HL-60 (cell line): ENCODE data around the gene C11orf54.
A peak's percentile ranks its signal among the peaks of the same experiment; 100 is the strongest.

ENCODE experiments used
- DNase-seq, 2 experiments: peaks; one replicate each; pipeline ENCODE4 v3.0.0-alpha.2; 2010 to 2020; ENCODE audit warnings: low read depth in 1 of 2, low spot score in 1 of 2
- H3K27ac ChIP-seq: fragments of 250-450 bp; sonication (Bioruptor Pico); replicated peaks from 2 replicates; pipeline ENCODE4 v1.5.1; 2020; ENCODE audit warnings: mild to moderate bottlenecking, moderate library complexity
- H3K27me3 ChIP-seq: fragments of 250-450 bp; sonication (Bioruptor Pico); 2 replicates; pipeline ENCODE4 v1.5.1; 2021; ENCODE audit warnings: mild to moderate bottlenecking, moderate library complexity; ENCODE audit not compliant: insufficient read depth, poor library complexity, severe bottlenecking
- H3K4me3 ChIP-seq: replicated peaks from 2 replicates; pipeline ENCODE4 v1.5.1; 2011; ENCODE audit warnings: mild to moderate bottlenecking, control low read depth, low read length; ENCODE audit not compliant: insufficient read depth
- GABPA ChIP-seq: IDR thresholded peaks from 2 replicates; pipeline ENCODE4 v1.6.1; 2012; ENCODE audit warnings: low read depth
- POLR2AphosphoS5 ChIP-seq: IDR thresholded peaks from 2 replicates; pipeline ENCODE4 v1.6.1; 2012; ENCODE audit warnings: low read depth
- SPI1 ChIP-seq: IDR thresholded peaks from 2 replicates; pipeline ENCODE4 v1.6.1; 2012; ENCODE audit warnings: low read depth, mild to moderate bottlenecking, borderline replicate concordance
- long read RNA-seq: library from polyadenylated mRNA; unstranded; transcript quantifications from one replicate; pipeline ENCODE4 v2.0.0, GENCODE V29; 2020
- TF ChIP-seq, protein P1 (sequence below): IDR thresholded peaks from one replicate; pipeline ENCODE4 v1.5.1; 2011; ENCODE audit warnings: low read length, control low read depth, inconsistent platforms; ENCODE audit not compliant: insufficient read depth
- TF ChIP-seq, protein P2 (sequence below): IDR thresholded peaks from 2 replicates; pipeline ENCODE4 v1.6.1; 2012; ENCODE audit warnings: low read depth; ENCODE audit not compliant: insufficient replicate concordance

The C11orf54 gene
- long read RNA-seq, transcript C11orf54-202 (9 exons, 1,733 nt): major isoform, 50 of 123 reads
- long read RNA-seq, transcript C11orf54-214 (8 exons, 2,442 nt): minor isoform, 9 of 123 reads
- long read RNA-seq, transcript C11orf54-215 (8 exons, 2,417 nt): minor isoform, 8 of 123 reads
- long read RNA-seq, transcript C11orf54-201 (9 exons, 2,522 nt): minor isoform, 17 of 123 reads
- long read RNA-seq, partial matches to known transcripts: 5 of 123 reads
- long read RNA-seq, other reads (novel, unspliced or antisense): 33 of 123 reads

DNA sequence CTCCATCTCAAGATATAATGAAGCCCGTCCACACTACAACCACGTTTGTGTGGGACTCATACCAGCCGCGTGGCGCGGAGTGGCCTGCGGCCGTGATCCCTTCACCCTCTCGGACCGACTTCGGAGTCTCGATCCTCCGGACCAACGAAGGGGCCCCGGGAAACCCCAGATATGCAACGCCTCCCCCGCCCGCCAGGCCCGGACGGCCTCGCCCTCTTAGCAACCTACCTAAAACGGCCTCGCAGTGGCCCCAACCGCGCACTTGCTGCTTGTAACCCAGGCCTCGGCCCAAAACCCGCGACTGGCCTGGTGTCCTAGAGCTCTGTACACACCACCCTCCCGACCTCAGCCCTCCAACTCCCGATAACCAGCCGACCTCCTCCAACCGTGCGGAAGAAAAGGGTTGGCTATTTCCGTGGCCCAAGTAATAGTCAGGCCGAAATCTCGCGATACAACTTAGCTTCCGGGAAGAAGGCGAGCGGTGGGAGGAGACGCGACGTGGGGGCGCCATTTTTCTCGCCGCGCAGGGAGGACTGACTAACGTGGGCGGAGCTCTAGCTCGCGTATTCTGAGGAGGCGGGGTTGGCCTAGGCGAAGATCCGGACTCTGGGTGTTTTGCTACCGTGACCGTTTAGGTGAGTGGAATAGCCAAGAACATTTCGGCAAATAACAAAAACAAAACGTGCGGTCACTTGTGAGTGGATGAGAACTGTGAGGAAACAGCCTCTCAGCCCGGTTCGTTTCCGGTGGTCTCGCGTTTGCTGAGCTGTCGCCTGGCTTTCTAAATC lies at the start of gene C11orf54, which contains the start of gene TAF1D:
C11orf54 (plus strand) TSS at position 579 of the 788 bp plus-strand sequence. CDS start 5,722 bp downstream, outside the sequence.
TAF1D (minus strand) TSS at position 402 of the 788 bp plus-strand sequence. CDS start 2,191 bp downstream, outside the sequence.
- peak; percentile 91 to 98 for DNase-seq
- Histone ChIP-seq H3K27me3 (no peaks in the 10 kb centered on the region), H3K27ac (peak within 1 kb of the TSS; percentile 98), H3K4me3 (peak within 1 kb of the TSS; percentile 90)
- TF ChIP-seq POLR2AphosphoS5: peak; percentile 97
- no peak for TF ChIP-seq SPI1
- TF ChIP-seq, protein P1, sequence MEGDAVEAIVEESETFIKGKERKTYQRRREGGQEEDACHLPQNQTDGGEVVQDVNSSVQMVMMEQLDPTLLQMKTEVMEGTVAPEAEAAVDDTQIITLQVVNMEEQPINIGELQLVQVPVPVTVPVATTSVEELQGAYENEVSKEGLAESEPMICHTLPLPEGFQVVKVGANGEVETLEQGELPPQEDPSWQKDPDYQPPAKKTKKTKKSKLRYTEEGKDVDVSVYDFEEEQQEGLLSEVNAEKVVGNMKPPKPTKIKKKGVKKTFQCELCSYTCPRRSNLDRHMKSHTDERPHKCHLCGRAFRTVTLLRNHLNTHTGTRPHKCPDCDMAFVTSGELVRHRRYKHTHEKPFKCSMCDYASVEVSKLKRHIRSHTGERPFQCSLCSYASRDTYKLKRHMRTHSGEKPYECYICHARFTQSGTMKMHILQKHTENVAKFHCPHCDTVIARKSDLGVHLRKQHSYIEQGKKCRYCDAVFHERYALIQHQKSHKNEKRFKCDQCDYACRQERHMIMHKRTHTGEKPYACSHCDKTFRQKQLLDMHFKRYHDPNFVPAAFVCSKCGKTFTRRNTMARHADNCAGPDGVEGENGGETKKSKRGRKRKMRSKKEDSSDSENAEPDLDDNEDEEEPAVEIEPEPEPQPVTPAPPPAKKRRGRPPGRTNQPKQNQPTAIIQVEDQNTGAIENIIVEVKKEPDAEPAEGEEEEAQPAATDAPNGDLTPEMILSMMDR: no peak
- TF ChIP-seq, protein P2, sequence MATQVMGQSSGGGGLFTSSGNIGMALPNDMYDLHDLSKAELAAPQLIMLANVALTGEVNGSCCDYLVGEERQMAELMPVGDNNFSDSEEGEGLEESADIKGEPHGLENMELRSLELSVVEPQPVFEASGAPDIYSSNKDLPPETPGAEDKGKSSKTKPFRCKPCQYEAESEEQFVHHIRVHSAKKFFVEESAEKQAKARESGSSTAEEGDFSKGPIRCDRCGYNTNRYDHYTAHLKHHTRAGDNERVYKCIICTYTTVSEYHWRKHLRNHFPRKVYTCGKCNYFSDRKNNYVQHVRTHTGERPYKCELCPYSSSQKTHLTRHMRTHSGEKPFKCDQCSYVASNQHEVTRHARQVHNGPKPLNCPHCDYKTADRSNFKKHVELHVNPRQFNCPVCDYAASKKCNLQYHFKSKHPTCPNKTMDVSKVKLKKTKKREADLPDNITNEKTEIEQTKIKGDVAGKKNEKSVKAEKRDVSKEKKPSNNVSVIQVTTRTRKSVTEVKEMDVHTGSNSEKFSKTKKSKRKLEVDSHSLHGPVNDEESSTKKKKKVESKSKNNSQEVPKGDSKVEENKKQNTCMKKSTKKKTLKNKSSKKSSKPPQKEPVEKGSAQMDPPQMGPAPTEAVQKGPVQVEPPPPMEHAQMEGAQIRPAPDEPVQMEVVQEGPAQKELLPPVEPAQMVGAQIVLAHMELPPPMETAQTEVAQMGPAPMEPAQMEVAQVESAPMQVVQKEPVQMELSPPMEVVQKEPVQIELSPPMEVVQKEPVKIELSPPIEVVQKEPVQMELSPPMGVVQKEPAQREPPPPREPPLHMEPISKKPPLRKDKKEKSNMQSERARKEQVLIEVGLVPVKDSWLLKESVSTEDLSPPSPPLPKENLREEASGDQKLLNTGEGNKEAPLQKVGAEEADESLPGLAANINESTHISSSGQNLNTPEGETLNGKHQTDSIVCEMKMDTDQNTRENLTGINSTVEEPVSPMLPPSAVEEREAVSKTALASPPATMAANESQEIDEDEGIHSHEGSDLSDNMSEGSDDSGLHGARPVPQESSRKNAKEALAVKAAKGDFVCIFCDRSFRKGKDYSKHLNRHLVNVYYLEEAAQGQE: peak; percentile 77
- TF ChIP-seq GABPA: no peak

DNA sequence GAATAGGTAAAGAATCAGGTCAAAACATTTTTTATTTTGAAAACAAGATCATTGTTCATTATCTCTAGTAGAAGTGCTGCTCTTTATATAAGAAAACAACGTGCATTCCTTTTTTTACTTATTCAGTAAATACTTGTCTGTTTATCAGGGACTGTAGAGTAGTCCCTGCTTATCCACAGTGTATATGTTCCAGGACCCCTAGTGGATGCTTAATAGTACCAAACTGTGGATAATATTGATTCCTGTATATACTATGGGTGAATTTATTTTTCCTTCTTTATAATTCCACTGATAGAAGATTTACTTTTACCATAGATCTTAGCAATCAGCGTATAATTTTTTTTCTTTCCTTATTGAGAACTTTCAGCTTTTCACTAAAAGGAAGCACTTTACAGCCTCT lies 47.4 kb upstream of the C11orf54 start:
- no peak overlapping the region for H3K4me3 ChIP-seq
- no peak for DNase-seq
- H3K27me3 ChIP-seq: no peaks in the 10 kb centered on the region
- H3K27ac ChIP-seq: no peak overlapping the region
- TF ChIP-seq, protein P2: no peak
- TF ChIP-seq GABPA (no peak), SPI1 (no peak), POLR2AphosphoS5 (no peak)
- TF ChIP-seq, protein P1: no peak

DNA sequence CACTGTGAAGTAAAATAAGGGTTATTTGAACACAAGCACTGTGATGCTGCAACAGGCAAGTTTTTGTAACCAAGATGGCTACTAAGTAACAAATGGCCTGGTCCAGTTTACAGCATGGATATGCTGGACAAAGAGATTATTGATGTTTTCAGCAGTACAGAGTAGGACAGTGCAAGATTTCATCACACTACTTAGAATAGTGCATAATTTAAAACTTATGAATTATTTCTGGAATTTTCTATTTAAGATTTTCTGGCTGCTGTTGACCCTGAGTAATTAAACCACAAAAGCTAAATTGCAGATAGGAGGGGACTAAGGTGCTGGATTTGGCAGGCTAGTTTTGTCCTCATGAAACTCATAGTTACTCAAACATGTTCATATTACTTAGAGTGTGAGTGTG lies 46.9 kb upstream of the C11orf54 start:
- no peak overlapping the region for H3K4me3 ChIP-seq
- no peak for DNase-seq
- H3K27me3 ChIP-seq: no peaks in the 10 kb centered on the region
- TF ChIP-seq SPI1 (no peak), GABPA (no peak), POLR2AphosphoS5 (no peak)
- TF ChIP-seq, protein P1: no peak
- TF ChIP-seq, protein P2: no peak
- H3K27ac ChIP-seq: no peak overlapping the region
